H9 (cell line): ENCODE measurements around the gene DYNC1I2. TPM values are rescaled to one million over a fixed set of nuclear protein-coding genes. Genes with fewer than 3 reads are reported as not detected.

Experiments
- DNase-seq: peaks from one replicate; pipeline ENCODE4 v3.0.0-alpha.2; 2017
- H2AFZ ChIP-seq: one replicate; pipeline ENCODE4 v1.6.1; 2013; ENCODE audit warnings: mild to moderate bottlenecking, low read length, control low read depth, moderate library complexity
- H2AK5ac ChIP-seq: 2 replicates; pipeline ENCODE4 v1.6.1; 2013; ENCODE audit warnings: low read length, control low read depth, mixed read lengths; ENCODE audit not compliant: insufficient read length
- H2BK120ac ChIP-seq: one replicate; pipeline ENCODE4 v1.6.1; 2013; ENCODE audit warnings: low read depth, mild to moderate bottlenecking, low read length, control low read depth, inconsistent platforms; ENCODE audit not compliant: poor library complexity, severe bottlenecking
- H2BK12ac ChIP-seq: 2 replicates; pipeline ENCODE4 v1.6.1; 2013; ENCODE audit warnings: low read length, control low read depth, mixed read lengths, low read depth; ENCODE audit not compliant: insufficient read length
- H2BK15ac ChIP-seq: 2 replicates; pipeline ENCODE4 v1.6.1; 2013; ENCODE audit warnings: low read depth, low read length, control low read depth
- H2BK20ac ChIP-seq: one replicate; pipeline ENCODE4 v1.6.1; 2013; ENCODE audit warnings: low read depth, mild to moderate bottlenecking, low read length, control low read depth, inconsistent platforms; ENCODE audit not compliant: poor library complexity, severe bottlenecking
- H2BK5ac ChIP-seq: 2 replicates; pipeline ENCODE4 v1.6.1; 2013; ENCODE audit warnings: low read length, control low read depth, mixed read lengths; ENCODE audit not compliant: insufficient read length
- H3K14ac ChIP-seq: 2 replicates; pipeline ENCODE4 v1.6.1; 2013; ENCODE audit warnings: low read length, control low read depth; ENCODE audit not compliant: insufficient read depth
- H3K18ac ChIP-seq: 2 replicates; pipeline ENCODE4 v1.6.1; 2013; ENCODE audit warnings: low read depth, mild to moderate bottlenecking, mixed read lengths, low read length, control low read depth; ENCODE audit not compliant: insufficient read length
- H3K23ac ChIP-seq: 2 replicates; pipeline ENCODE4 v1.6.1; 2013; ENCODE audit warnings: low read length, control low read depth, mixed read lengths, low read depth; ENCODE audit not compliant: insufficient read length
- H3K23me2 ChIP-seq: 2 replicates; pipeline ENCODE4 v1.6.1; 2013; ENCODE audit warnings: low read depth, mild to moderate bottlenecking, mixed read lengths, low read length, control low read depth; ENCODE audit not compliant: insufficient read length, poor library complexity, severe bottlenecking
- H3K27ac ChIP-seq: 2 replicates; pipeline ENCODE4 v1.5.1; 2013; ENCODE audit warnings: low read length, control low read depth, mixed read lengths, low read depth; ENCODE audit not compliant: insufficient read length
- H3K27me3 ChIP-seq: 2 replicates; pipeline ENCODE4 v1.6.1; 2013; ENCODE audit warnings: low read length, control low read depth, inconsistent platforms; ENCODE audit not compliant: insufficient read depth
- H3K4ac ChIP-seq: 2 replicates; pipeline ENCODE4 v1.6.1; 2013; ENCODE audit warnings: low read depth, mild to moderate bottlenecking, control low read depth, inconsistent platforms, low read length, moderate library complexity
- H3K4me1 ChIP-seq: 2 replicates; pipeline ENCODE4 v1.6.1; 2013; ENCODE audit warnings: low read length, control low read depth, inconsistent platforms; ENCODE audit not compliant: insufficient read depth
- H3K4me2 ChIP-seq: 2 replicates; pipeline ENCODE4 v1.6.1; 2013; ENCODE audit warnings: low read length, control low read depth, mixed read lengths; ENCODE audit not compliant: insufficient read length, insufficient read depth
- H3K56ac ChIP-seq: 2 replicates; pipeline ENCODE4 v1.6.1; 2013; ENCODE audit warnings: low read depth, mild to moderate bottlenecking, mixed read lengths, low read length, control low read depth; ENCODE audit not compliant: insufficient read length
- H3K79me1 ChIP-seq: 2 replicates; pipeline ENCODE4 v1.6.1; 2013; ENCODE audit warnings: low read depth, mild to moderate bottlenecking, moderate library complexity, low read length, control low read depth, inconsistent platforms; ENCODE audit not compliant: insufficient read depth, poor library complexity, severe bottlenecking
- H3K79me2 ChIP-seq: 2 replicates; pipeline ENCODE4 v1.6.1; 2013; ENCODE audit warnings: low read length, control low read depth, inconsistent platforms; ENCODE audit not compliant: insufficient read depth
- H3K9ac ChIP-seq: 2 replicates; pipeline ENCODE4 v1.6.1; 2013; ENCODE audit warnings: low read length, control low read depth, mixed read lengths; ENCODE audit not compliant: insufficient read length; ENCODE audit errors: extremely low read depth
- H3K9me3 ChIP-seq: one replicate; pipeline ENCODE4 v1.6.1; 2013; ENCODE audit warnings: low read depth, low read length, inconsistent platforms; ENCODE audit not compliant: control insufficient read depth
- H3T11ph ChIP-seq: one replicate; pipeline ENCODE4 v1.6.1; 2013; ENCODE audit warnings: mild to moderate bottlenecking, low read length, control low read depth, inconsistent platforms
- H4K20me1 ChIP-seq: one replicate; pipeline ENCODE4 v1.6.1; 2013; ENCODE audit not compliant: control insufficient read depth, insufficient read length, insufficient read depth
- H4K5ac ChIP-seq: 2 replicates; pipeline ENCODE4 v1.6.1; 2013; ENCODE audit warnings: low read depth, mild to moderate bottlenecking, mixed read lengths, low read length, control low read depth; ENCODE audit not compliant: insufficient read length
- H4K8ac ChIP-seq: replicated peaks from 2 replicates; pipeline ENCODE4 v1.6.1; 2013; ENCODE audit warnings: low read length, control low read depth, mixed read lengths, low read depth; ENCODE audit not compliant: insufficient read length
- H4K91ac ChIP-seq: 2 replicates; pipeline ENCODE4 v1.6.1; 2013; ENCODE audit warnings: low read depth, mild to moderate bottlenecking, moderate library complexity, mixed read lengths, low read length, control low read depth; ENCODE audit not compliant: insufficient read length
- H3K27ac Mint-ChIP-seq, 3 experiments: 2 replicates in 2 of 3; 3 replicates in 1 of 3; pipeline ENCODE4 v1.8.0; 2020 to 2021; ENCODE audit warnings: mixed read lengths in 3 of 3, mild to moderate bottlenecking in 1 of 3, moderate library complexity in 1 of 3
- H3K27me3 Mint-ChIP-seq: 2 replicates; pipeline ENCODE4 v1.8.0; 2021; ENCODE audit warnings: low read depth, mild to moderate bottlenecking, moderate library complexity, mixed read lengths
- H3K36me3 Mint-ChIP-seq, 3 experiments: 2 replicates in 2 of 3; 3 replicates in 1 of 3; pipeline ENCODE4 v1.8.0; 2020 to 2021; ENCODE audit warnings: low read depth in 3 of 3, mixed read lengths in 3 of 3; ENCODE audit not compliant: insufficient read depth in 1 of 3
- H3K4me1 Mint-ChIP-seq, 2 experiments: 2 replicates each; pipeline ENCODE4 v1.8.0; 2020; ENCODE audit warnings: mixed read lengths in 2 of 2
- H3K4me3 Mint-ChIP-seq, 2 experiments: 2 replicates in 1 of 2; 3 replicates in 1 of 2; pipeline ENCODE4 v1.8.0; 2020 to 2021; ENCODE audit warnings: mild to moderate bottlenecking in 2 of 2, mixed read lengths in 2 of 2, moderate library complexity in 1 of 2
- H3K9me3 Mint-ChIP-seq, 2 experiments: 2 replicates in 1 of 2; 3 replicates in 1 of 2; pipeline ENCODE4 v1.8.0; 2020; ENCODE audit warnings: mild to moderate bottlenecking in 2 of 2, mixed read lengths in 2 of 2, moderate library complexity in 1 of 2
- WGBS: extraction: QIAGEN DNeasy Blood & Tissue Kit; methylation state at CpG from one replicate; pipeline ENCODE4 v1.1.7; 2013; ENCODE audit warnings: missing lambda C conversion rate, low lambda C conversion rate, mixed read lengths; ENCODE audit not compliant: insufficient read length; ENCODE audit errors: extremely low coverage; 5-methylcytosine and 5-hydroxymethylcytosine counted together
- total RNA-seq: library from RNA; stranded (reverse); gene quantifications from 2 replicates; pipeline ENCODE4 v1.2.1, GENCODE V29; 2021
- TF ChIP-seq, protein P1 (sequence below): fragments of 200-600 bp; sonication (generic); conservative IDR thresholded peaks from 3 replicates; pipeline ENCODE4 v1.8.0; 2021; ENCODE audit warnings: antibody characterized with exemption, mild to moderate bottlenecking

The DYNC1I2 gene
- total RNA-seq, 1 experiment from 2014 or later, result 73.4 TPM

DNA sequence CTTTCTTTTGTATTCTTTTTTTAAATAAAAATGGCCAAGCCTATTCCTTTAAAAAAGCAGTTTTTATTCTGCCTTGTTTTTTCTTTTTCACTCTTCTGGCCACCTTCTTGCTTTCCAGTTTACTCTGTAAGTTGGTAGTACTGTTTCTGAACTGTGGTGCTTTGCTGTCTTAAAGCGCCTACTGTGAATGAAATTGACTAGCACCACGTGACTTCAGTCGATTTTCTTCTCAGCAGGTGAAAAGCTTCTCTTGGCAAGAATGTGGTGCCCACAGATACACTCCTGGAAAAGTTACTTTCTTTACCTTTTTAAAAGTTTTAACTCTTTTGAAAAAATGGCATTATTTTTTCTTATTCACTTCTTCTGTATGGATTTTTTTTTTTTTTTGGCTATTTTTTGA is 32.4 kb downstream of the DYNC1I2 start:
- Histone ChIP-seq H2BK120ac (no peak overlapping the region), H3K27ac (no peak overlapping the region), H3T11ph (no peak overlapping the region), H3K56ac (no peak overlapping the region), H3K4ac (no peak overlapping the region), H3K4me2 (no peak overlapping the region), H3K23ac (no peak overlapping the region), H2BK12ac (no peak overlapping the region), H3K79me1 (no peaks in the 10 kb centered on the region), H4K91ac (no peak overlapping the region), H2BK20ac (no peak overlapping the region), H3K9me3 (no peaks in the 10 kb centered on the region), H2BK15ac (no peak overlapping the region), H3K9ac (no peak overlapping the region), H3K27me3 (no peaks in the 10 kb centered on the region), H2AK5ac (no peak overlapping the region), H4K8ac (no peak overlapping the region), H4K20me1 (no peaks in the 10 kb centered on the region), H2AFZ (no peak overlapping the region), H3K23me2 (no peaks in the 10 kb centered on the region), H3K18ac (no peak overlapping the region), H3K79me2 (no peaks in the 10 kb centered on the region), H3K4me1 (no peaks in the 10 kb centered on the region), H4K5ac (no peak overlapping the region), H3K14ac (no peak overlapping the region), H2BK5ac (no peak overlapping the region)
- Mint-ChIP-seq H3K4me3 (no peak overlapping the region), H3K27me3 (no peaks in the 10 kb centered on the region), H3K36me3 (peaks cover 0 to 17% (median 2%) of the 10 kb centered on the region in 3 experiments; a peak in 5 of 7 replicates), H3K27ac (no peak overlapping the region; a peak in 1 of 7 replicates), H3K9me3 (no peaks in the 10 kb centered on the region), H3K4me1 (peaks cover 0 to 4% of the 10 kb centered on the region in 2 experiments; a peak in 2 of 4 replicates)
- no CpG with 5 or more reads among the region's 3 CpGs for WGBS
- DNase-seq, result no peak
- TF ChIP-seq, protein P1, sequence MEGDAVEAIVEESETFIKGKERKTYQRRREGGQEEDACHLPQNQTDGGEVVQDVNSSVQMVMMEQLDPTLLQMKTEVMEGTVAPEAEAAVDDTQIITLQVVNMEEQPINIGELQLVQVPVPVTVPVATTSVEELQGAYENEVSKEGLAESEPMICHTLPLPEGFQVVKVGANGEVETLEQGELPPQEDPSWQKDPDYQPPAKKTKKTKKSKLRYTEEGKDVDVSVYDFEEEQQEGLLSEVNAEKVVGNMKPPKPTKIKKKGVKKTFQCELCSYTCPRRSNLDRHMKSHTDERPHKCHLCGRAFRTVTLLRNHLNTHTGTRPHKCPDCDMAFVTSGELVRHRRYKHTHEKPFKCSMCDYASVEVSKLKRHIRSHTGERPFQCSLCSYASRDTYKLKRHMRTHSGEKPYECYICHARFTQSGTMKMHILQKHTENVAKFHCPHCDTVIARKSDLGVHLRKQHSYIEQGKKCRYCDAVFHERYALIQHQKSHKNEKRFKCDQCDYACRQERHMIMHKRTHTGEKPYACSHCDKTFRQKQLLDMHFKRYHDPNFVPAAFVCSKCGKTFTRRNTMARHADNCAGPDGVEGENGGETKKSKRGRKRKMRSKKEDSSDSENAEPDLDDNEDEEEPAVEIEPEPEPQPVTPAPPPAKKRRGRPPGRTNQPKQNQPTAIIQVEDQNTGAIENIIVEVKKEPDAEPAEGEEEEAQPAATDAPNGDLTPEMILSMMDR, result no peak
